AG04450 (cell line): ENCODE measurements around the gene RFX5. TPM values are rescaled to one million over a fixed set of nuclear protein-coding genes. Genes with fewer than 3 reads are reported as not detected.

Experiments
- CTCF ChIA-PET: fragments of 300-600, 350-600 bp; formaldehyde crosslinking; extraction: SDS; loops from one replicate; lab custom pipeline; 2022; ENCODE audit warnings: antibody characterized with exemption, inconsistent platforms; lab: Charles Lee
- POLR2A ChIA-PET: fragments of 350-600 bp; formaldehyde crosslinking; extraction: SDS; loops from one replicate; lab custom pipeline; 2021; ENCODE audit warnings: antibody characterized with exemption, inconsistent platforms; lab: Yijun Ruan, JAX
- DNase-seq: peaks from one replicate; pipeline ENCODE4 v3.0.0-alpha.2; 2011; ENCODE audit warnings: low read depth, low spot score
- H3K27ac ChIP-seq: one replicate; pipeline ENCODE4 v1.5.1; 2012; ENCODE audit warnings: low read depth, low read length, control low read depth
- H3K27me3 ChIP-seq: one replicate; pipeline ENCODE4 v1.6.0; 2012; ENCODE audit warnings: low read length; ENCODE audit not compliant: control insufficient read depth, insufficient read depth
- H3K4me3 ChIP-seq: 2 replicates; pipeline ENCODE4 v1.5.1; 2011; ENCODE audit warnings: mild to moderate bottlenecking, low read depth, low read length, control low read depth
- H3K9me3 ChIP-seq: 2 replicates; pipeline ENCODE4 v1.5.1; 2012; ENCODE audit warnings: low read length; ENCODE audit not compliant: control insufficient read depth, insufficient read depth
- polyA plus RNA-seq: library from polyadenylated mRNA; depleted of rRNA; stranded (reverse); fragments of >200 nt; gene quantifications from 2 replicates; pipeline ENCODE4 v1.2.3, GENCODE V29; 2011
- TF ChIP-seq, protein P1 (sequence below): IDR thresholded peaks from 2 replicates; pipeline ENCODE4 v1.5.1; 2011; ENCODE audit warnings: low read depth, low read length, control low read depth, inconsistent platforms

The RFX5 gene
- polyA plus RNA-seq, 1 experiment: 40.9 TPM

DNA sequence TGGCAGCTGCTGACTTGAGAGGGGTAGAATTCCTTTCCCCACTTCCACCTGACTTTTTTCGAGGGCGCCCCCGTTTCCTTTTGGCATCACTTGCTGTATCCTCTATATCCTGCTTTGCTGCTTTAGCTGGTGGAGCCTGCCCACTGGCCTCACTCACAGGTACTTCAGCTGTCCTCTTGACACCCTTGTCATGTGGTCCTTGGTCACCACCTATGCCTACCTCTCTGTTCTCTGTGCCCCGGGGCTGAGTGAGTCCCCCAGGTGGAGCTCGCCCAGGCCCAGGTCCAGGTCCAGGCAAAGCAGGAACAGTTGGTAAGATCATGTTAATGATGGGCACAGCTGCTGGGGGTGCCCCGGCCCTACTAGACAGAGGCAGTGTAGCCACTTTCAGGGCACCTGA lies 4.5 kb downstream of the RFX5 start:
- ChIA-PET POLR2A (interaction anchor here (0.7 kb wide), 1 partner anchor 16 kb away, joined by 4 read pairs; the partner anchor contains the start of gene PI4KB), CTCF (interaction anchor here (0.6 to 5.6 kb wide), 4 partner anchors 16 to 243 kb away, joined by 3 to 199 read pairs (median 42); partner anchors contain the start of gene PI4KB)
- TF ChIP-seq, protein P1, sequence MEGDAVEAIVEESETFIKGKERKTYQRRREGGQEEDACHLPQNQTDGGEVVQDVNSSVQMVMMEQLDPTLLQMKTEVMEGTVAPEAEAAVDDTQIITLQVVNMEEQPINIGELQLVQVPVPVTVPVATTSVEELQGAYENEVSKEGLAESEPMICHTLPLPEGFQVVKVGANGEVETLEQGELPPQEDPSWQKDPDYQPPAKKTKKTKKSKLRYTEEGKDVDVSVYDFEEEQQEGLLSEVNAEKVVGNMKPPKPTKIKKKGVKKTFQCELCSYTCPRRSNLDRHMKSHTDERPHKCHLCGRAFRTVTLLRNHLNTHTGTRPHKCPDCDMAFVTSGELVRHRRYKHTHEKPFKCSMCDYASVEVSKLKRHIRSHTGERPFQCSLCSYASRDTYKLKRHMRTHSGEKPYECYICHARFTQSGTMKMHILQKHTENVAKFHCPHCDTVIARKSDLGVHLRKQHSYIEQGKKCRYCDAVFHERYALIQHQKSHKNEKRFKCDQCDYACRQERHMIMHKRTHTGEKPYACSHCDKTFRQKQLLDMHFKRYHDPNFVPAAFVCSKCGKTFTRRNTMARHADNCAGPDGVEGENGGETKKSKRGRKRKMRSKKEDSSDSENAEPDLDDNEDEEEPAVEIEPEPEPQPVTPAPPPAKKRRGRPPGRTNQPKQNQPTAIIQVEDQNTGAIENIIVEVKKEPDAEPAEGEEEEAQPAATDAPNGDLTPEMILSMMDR: no peak

DNA sequence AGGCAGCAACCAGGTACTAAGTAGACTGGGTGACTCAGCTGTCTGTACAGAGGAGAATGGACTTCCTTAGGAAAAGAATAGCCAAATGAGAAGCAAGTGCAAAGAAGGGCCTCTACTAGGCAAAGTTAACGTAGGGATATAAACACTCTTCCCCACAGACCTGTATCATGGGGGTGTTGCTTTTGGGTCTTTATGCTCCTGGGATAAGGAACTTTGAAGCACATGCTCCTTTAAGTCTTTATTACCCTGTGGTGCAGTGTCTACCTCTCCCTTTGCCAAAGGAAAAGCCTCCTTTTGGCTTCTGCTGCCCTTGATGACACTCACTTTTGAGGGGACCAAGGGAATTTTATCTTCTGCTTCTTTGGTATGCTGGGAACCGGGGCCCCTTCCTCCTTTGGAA lies 5.0 kb downstream of the RFX5 start:
- Histone ChIP-seq H3K4me3 (no peak overlapping the region), H3K27me3 (no peaks in the 10 kb centered on the region), H3K27ac (peak overlapping the region; percentile 11), H3K9me3 (no peaks in the 10 kb centered on the region)
- DNase-seq: no peak
- CTCF ChIA-PET: interaction anchor here (1.7 to 5.6 kb wide), 4 partner anchors 16 to 57 kb away, joined by 11 to 427 read pairs (median 135); partner anchors contain the start of genes PI4KB and PSMB4
- TF ChIP-seq, protein P1: no peak
- POLR2A ChIA-PET: interaction anchor here (0.7 kb wide), 1 partner anchor 15 kb away, joined by 4 read pairs; the partner anchor contains the start of gene PI4KB

More for the DNA sequence above, 4.5 kb downstream of the RFX5 start:
- no peaks in the 10 kb centered on the region for H3K27me3 ChIP-seq
- H3K27ac ChIP-seq: no peak overlapping the region
- DNase-seq: no peak
- H3K4me3 ChIP-seq: no peak overlapping the region
- H3K9me3 ChIP-seq: no peaks in the 10 kb centered on the region

DNA sequence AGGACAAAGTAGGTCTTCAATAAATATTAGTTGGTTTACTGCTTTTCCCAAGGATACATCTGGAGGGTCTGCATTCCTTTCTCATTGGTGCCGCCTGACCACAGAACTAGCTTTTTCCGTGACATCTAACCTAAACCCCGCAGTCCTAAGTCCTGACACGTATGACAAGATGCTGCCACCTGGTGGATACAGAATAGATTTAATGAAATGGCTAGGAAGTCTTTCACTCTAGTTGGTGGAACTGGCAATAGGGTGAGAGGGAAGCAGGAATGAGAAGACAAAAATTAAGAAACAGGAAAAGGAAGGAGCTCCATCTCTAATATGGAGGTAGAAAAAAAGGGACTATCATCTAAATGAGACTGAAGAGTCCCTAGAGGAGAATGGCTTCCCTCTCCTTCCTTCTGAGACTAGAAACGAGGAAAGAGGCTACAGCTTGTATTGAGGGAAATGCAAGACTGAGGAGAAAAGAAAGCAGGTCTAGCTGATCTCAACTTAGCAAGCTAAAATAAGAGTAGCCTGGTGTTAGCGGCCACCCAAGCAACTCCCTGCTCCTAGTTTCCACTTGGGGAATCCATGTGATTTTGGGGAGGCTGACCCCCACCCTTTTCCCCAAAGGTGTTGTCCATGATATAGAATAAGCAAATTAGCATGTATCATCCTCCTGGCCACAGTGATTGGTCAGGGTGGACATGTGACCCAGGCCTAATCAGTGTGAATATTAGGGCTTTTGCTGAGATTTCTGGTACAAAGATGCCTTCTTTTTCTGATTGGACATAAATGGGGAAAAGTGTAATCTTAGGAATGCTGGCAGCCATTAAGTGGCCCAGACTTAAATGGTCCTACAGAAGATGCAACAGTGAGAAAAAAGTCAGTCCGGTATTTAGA lies 5.9 kb downstream of the RFX5 start:
- Histone ChIP-seq H3K27ac (peak overlapping the region; percentile 68), H3K27me3 (no peaks in the 10 kb centered on the region), H3K9me3 (no peaks in the 10 kb centered on the region), H3K4me3 (no peak overlapping the region)
- TF ChIP-seq, protein P1: peak; percentile 64
- CTCF ChIA-PET: interaction anchor here (0.5 to 5.6 kb wide), 46 partner anchors 9 to 851 kb away, joined by 3 to 427 read pairs (median 4); partner anchors contain the start of genes GABPB2, PI4KB, PIP5K1A and PSMB4
- POLR2A ChIA-PET: interaction anchor here (0.6 to 1.8 kb wide), 6 partner anchors 13 to 59 kb away, joined by 3 to 21 read pairs (median 3); partner anchors contain the start of gene ZNF687
- peak; percentile 72 for DNase-seq

DNA sequence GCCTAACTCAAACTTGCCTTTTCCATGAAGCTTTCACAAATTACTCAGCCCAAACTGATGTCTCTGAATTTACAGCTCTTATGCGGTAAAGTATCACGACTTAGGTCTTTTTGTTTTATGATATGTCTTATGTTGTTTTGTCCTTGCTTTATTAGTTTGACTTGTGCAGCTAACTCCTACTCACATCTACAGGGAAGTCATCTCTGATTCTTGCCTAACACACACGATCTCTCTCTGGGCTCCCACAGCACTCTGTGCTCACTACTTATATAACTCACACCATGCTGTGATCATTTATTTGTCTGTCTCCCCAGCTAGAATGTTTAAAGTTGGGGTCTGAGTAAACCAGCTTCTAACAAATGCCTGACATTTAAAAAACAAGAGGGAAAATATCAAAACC lies 10.5 kb downstream of the RFX5 start:
- Histone ChIP-seq H3K27ac (no peak overlapping the region), H3K4me3 (no peak overlapping the region), H3K27me3 (no peaks in the 10 kb centered on the region), H3K9me3 (no peaks in the 10 kb centered on the region)
- ChIA-PET POLR2A (interaction anchor here (1.1 to 1.2 kb wide), 2 partner anchors 10 to 25 kb away, joined by 3 read pairs; partner anchors contain the start of gene PI4KB), CTCF (interaction anchor here (0.6 to 1.0 kb wide), 2 partner anchors 9 to 29 kb away, joined by 3 to 4 read pairs; partner anchors contain the start of gene PI4KB)
- no peak for DNase-seq
- TF ChIP-seq, protein P1: no peak
